ENCODE data around the gene GTPBP6. TPM values are rescaled to one million over a fixed set of nuclear protein-coding genes. Genes with fewer than 3 reads are reported as not detected.
"Not testable (repeated sequence)": the region's sequence is repeated elsewhere in the genome, so short reads cannot be mapped to it uniquely, and the experiment has no call there.

GTPBP6 gene
- total RNA-seq, 4 donors from 2014 or later, result 25.7 to 35.3 (median 34.0) TPM

- ATAC-seq (ENCODE audit: low FRiP score) (no peak), DNase-seq (ENCODE audit: low spot score) (no peak)
- no peak for TF ChIP-seq CTCF (IDR thresholded peaks at IDR 0.05)
These were observed 47.7 kb downstream of the GTPBP6 start for GRCh38 chrX:270848-271367.

- TF ChIP-seq CTCF (IDR thresholded peaks at IDR 0.05), result no peak
- DNase-seq (ENCODE audit: low spot score) (no peak), ATAC-seq (ENCODE audit: low FRiP score) (no peak)
These were observed 50.8 kb downstream of the GTPBP6 start for GRCh38 chrX:267771-268261.

- ATAC-seq (ENCODE audit: low FRiP score) (no peak), DNase-seq (ENCODE audit: low spot score) (no peak)
- no peak for TF ChIP-seq CTCF (IDR thresholded peaks at IDR 0.05)
These were observed 53.1 kb downstream of the GTPBP6 start for GRCh38 chrX:265502-265901.

GRCh38 chrX:264634-265455 lies 53.8 kb downstream of the GTPBP6 start:
- ATAC-seq (ENCODE audit: low FRiP score), result no peak
- no peak for DNase-seq (ENCODE audit: low spot score)
- no peak for TF ChIP-seq CTCF (IDR thresholded peaks at IDR 0.05)

GRCh38 chrX:264006-264405 lies 54.6 kb downstream of the GTPBP6 start:
- DNase-seq (ENCODE audit: low spot score); ATAC-seq (ENCODE audit: low FRiP score): not testable (repeated sequence)

- DNase-seq (ENCODE audit: low spot score) (no peak), ATAC-seq (ENCODE audit: low FRiP score) (no peak)
- TF ChIP-seq CTCF (IDR thresholded peaks at IDR 0.05), result no peak
These were observed 56.2 kb downstream of the GTPBP6 start for GRCh38 chrX:262381-262909.

- TF ChIP-seq CTCF (IDR thresholded peaks at IDR 0.05), result no peak
- DNase-seq (ENCODE audit: low spot score), result no peak
- ATAC-seq (ENCODE audit: low FRiP score), result no peak
These were observed 56.7 kb downstream of the GTPBP6 start for GRCh38 chrX:261919-262352.

All from omental fat pad (tissue), 4 donors.